ENCODE data around the gene EEF1E1. TPM values are rescaled to one million over a fixed set of nuclear protein-coding genes. Genes with fewer than 3 reads are reported as not detected.

The EEF1E1 gene
- total RNA-seq, 4 donors from 2014 or later: 14.3 to 32.9 (median 23.0) TPM

Other genes with a start within 250 kb of the EEF1E1 start
- gene TXNDC5, start 191.8 kb downstream of the EEF1E1 start, total RNA-seq: 100 to 1,000 TPM; 130 to 212 (median 182) TPM
- gene BLOC1S5, start 38.2 kb downstream of the EEF1E1 start, total RNA-seq: 10 to 100 TPM in 2 of 4 donors, 1 to 10 TPM in 2; 8.3 to 13.1 (median 10.5) TPM